Uterus (tissue), 4 donors: ENCODE results near the gene ADORA2A. TPM values are rescaled to one million over a fixed set of nuclear protein-coding genes. Genes with fewer than 3 reads are reported as not detected.
"Not testable (repeated sequence)": the region's sequence is repeated elsewhere in the genome, so short reads cannot be mapped to it uniquely, and the experiment has no call there.

Source experiments
- DNase-seq, 2 donors: peaks; one replicate each; pipeline ENCODE4 v3.0.0-alpha.2; 2019 to 2020
- H3K27ac ChIP-seq, 2 donors: fragments of 200-600 bp; sonication (generic); 1 replicate in 1 of 2; 2 replicates in 1 of 2; pipeline ENCODE4 v1.5.1; 2016 to 2018
- H3K27me3 ChIP-seq, 2 donors: fragments of 200-600 bp; sonication (generic); one replicate each; pipeline ENCODE4 v1.5.1; 2018 to 2019; ENCODE audit warnings: control low read depth in 1 of 2
- H3K36me3 ChIP-seq, 2 donors: fragments of 200-600 bp; sonication (generic); one replicate each; pipeline ENCODE4 v1.5.1; 2019; ENCODE audit warnings: control low read depth in 1 of 2
- H3K4me1 ChIP-seq, 2 donors: fragments of 200-600 bp; sonication (generic); one replicate each; pipeline ENCODE4 v1.5.1; 2018 to 2019; ENCODE audit warnings: control low read depth in 1 of 2
- H3K4me3 ChIP-seq, 2 donors: fragments of 200-600 bp; sonication (generic); 1 replicate in 1 of 2; 2 replicates in 1 of 2; pipeline ENCODE4 v1.5.1; 2018 to 2019; ENCODE audit warnings: mild to moderate bottlenecking in 1 of 2
- H3K9me3 ChIP-seq, 2 donors: fragments of 200-600 bp; sonication (generic); one replicate each; pipeline ENCODE4 v1.5.1; 2019; ENCODE audit warnings: control low read depth in 1 of 2
- CTCF ChIP-seq, 4 experiments: fragments of 200-600 bp in 2 of 4; fragments of 450-650 bp in 2 of 4; sonication (generic) in 2 of 4; IDR thresholded peaks; one replicate each; pipeline ENCODE4 v1.5.1; 2016 to 2019; ENCODE audit warnings: antibody characterized with exemption in 4 of 4, mild to moderate bottlenecking in 2 of 4, moderate library complexity in 1 of 4
- POLR2A ChIP-seq, 2 donors: fragments of 450-650 bp; IDR thresholded peaks; one replicate each; pipeline ENCODE4 v1.6.1; 2016; ENCODE audit warnings: antibody characterized with exemption in 2 of 2, mild to moderate bottlenecking in 1 of 2, moderate library complexity in 1 of 2
- intact Hi-C: fragments of 100-400 bp; cut with DNase I; formaldehyde crosslinking; loops from one replicate; pipeline ENCODE4 v1.15.1; 2023; ENCODE audit warnings: low total_unique reads
- total RNA-seq, 4 donors: library from RNA; depleted of rRNA in 3 of 4; stranded (reverse); fragments of >200 nt in 3 of 4; gene quantifications; one replicate each; pipeline versions ENCODE4 v1.1.0 to v1.2.4, GENCODE V29; 2014 to 2023
- donor health status: DM: yes; HTN: yes; CAD: no.

ADORA2A gene
- total RNA-seq, 4 donors from 2014 or later = 3.3 to 9.9 (median 8.9) TPM; not detected in 1

DNA sequence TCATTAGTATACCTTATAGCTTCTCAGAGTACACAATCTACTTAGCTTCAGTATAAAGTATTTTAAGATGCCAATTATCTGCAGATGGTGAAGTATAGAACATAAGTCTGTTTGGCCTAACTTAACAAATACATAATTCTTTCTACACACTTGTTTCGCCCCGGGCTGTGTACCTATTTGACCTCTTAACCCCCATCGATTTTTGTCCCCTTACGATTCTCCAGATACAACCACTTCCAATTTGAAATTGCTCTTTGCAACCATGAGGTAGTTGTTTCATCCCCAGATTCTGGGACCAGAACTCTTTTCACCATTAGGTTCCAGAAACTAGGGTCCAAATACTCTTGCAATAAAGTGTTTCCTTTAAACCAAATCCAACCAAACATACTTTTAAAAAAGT, 57.8 kb downstream of the ADORA2A start:
- TF ChIP-seq POLR2A (IDR thresholded peaks at IDR 0.05) = no peak
- TF ChIP-seq CTCF (IDR thresholded peaks at IDR 0.05) = no peak
- Histone ChIP-seq H3K4me3 (no peak overlapping the region), H3K4me1 (no peaks in the 10 kb centered on the region), H3K9me3 (no peaks in the 10 kb centered on the region), H3K27ac (no peak overlapping the region), H3K27me3 (no peaks in the 10 kb centered on the region), H3K36me3 (no peaks in the 10 kb centered on the region)
- intact Hi-C loops = no loop called here
- DNase-seq = no peak

DNA sequence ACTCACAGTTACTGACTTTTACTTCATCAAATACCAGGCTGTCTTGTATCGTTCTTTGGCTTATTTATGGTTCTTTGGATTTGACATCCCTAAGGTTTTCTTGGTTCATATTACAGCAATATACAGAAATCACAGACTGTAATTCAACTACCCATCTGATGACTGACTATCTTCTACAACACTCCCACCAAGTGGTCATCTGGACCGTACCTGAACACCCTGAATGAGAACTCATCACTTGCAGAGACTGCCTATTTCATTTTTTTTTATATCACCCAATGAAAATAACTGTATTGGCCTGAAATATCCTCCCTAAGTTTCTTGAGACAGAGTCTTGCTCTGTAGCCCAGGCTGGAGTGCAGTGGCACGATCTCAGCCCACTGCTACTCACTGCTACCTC, 58.2 kb downstream of the ADORA2A start:
- no peak overlapping the region for H3K27ac ChIP-seq
- H3K27me3 ChIP-seq = no peaks in the 10 kb centered on the region
- no peak overlapping the region for H3K4me3 ChIP-seq
- H3K4me1 ChIP-seq = no peaks in the 10 kb centered on the region
- H3K9me3 ChIP-seq = no peaks in the 10 kb centered on the region
- no peak for TF ChIP-seq CTCF (IDR thresholded peaks at IDR 0.05)
- TF ChIP-seq POLR2A (IDR thresholded peaks at IDR 0.05) = no peak
- no peak for DNase-seq
- H3K36me3 ChIP-seq = no peaks in the 10 kb centered on the region
- intact Hi-C loops = no loop called here

DNA sequence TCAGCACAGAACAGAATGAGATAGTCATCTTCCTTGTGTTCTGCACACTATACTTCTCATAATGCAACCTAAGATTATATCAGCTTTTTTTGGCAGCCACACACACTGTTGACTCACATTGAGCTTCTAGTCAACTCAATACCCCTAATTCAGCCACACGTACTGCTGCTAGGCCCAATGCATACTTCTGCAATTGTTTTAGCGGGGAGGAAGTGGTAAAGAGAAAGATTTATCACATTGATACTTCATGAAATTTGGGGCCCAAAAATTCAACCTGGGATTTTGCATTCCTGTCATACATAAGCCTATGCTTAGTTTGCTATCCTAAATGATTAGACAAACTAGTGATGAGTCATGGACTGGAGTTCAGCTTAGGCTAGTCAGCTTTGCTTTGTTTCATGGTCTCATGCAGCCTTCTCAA, 59.1 kb downstream of the ADORA2A start:
- DNase-seq = no peak
- H3K27me3 ChIP-seq = no peaks in the 10 kb centered on the region
- no peaks in the 10 kb centered on the region for H3K4me1 ChIP-seq
- no peak for TF ChIP-seq POLR2A (IDR thresholded peaks at IDR 0.05)
- TF ChIP-seq CTCF (IDR thresholded peaks at IDR 0.05) = no peak
- no peak overlapping the region for H3K27ac ChIP-seq
- no peak overlapping the region for H3K4me3 ChIP-seq
- intact Hi-C loops = no loop called here
- no peaks in the 10 kb centered on the region for H3K9me3 ChIP-seq
- H3K36me3 ChIP-seq = no peaks in the 10 kb centered on the region

DNA sequence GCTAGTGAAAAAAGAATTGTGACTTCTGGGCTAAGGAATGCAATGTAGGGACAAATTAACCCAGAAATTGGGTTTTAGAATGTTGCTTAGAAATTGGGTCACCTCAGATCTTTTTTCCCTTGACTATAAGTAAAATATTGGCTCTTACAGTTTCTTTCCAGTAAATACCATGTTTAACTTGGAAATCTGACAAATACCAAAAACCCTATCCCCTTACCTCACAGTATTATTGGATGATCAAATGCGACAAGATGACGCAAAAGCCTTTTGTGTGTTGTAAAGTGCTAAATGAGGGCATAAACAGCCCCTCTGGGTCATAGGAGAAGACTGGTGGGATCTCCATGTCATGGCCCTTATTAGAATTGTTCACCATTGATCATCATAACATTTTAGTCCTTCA, 61.6 kb downstream of the ADORA2A start:
- DNase-seq = no peak
- Histone ChIP-seq H3K27me3 (peaks cover 0 to 5% of the 10 kb centered on the region in 2 donors), H3K9me3 (no peaks in the 10 kb centered on the region), H3K4me1 (no peaks in the 10 kb centered on the region), H3K27ac (no peak overlapping the region), H3K36me3 (no peaks in the 10 kb centered on the region), H3K4me3 (no peak overlapping the region)
- intact Hi-C loops = no loop called here
- TF ChIP-seq POLR2A (IDR thresholded peaks at IDR 0.05) = no peak
- no peak for TF ChIP-seq CTCF (IDR thresholded peaks at IDR 0.05)

GRCh38 chr22:24489434-24489833, 62.0 kb downstream of the ADORA2A start:
- intact Hi-C loops, H3K4me3 ChIP-seq, H3K27ac ChIP-seq, H3K9me3 ChIP-seq, H3K4me1 ChIP-seq, H3K27me3 ChIP-seq, H3K36me3 ChIP-seq, DNase-seq: not testable (repeated sequence)

Other genes with a start within 250 kb of the ADORA2A start
- 10 to 100 TPM in 1 of 4 donors, 1 to 10 TPM in 2, under 1 TPM in 1; 0.88 to 17.6 (median 2.8) TPM for gene SUSD2, start 246.1 kb upstream of the ADORA2A start, total RNA-seq
- 10 to 100 TPM in 3 of 4 donors, 1 to 10 TPM in 1; 4.1 to 95.9 (median 54.9) TPM for gene GGT5, start 182.5 kb upstream of the ADORA2A start, total RNA-seq
- gene SPECC1L, start 156.8 kb upstream of the ADORA2A start, total RNA-seq = 100 to 1,000 TPM in 1 of 4 donors, 10 to 100 TPM in 3; 18.2 to 114 (median 55.3) TPM
- gene UPB1, start 67.7 kb downstream of the ADORA2A start, total RNA-seq = 1 to 10 TPM in 1 of 4 donors, under 1 TPM in 1, not detected in 2; 0.83 to 2.7 TPM
- gene GUCD1, start 127.5 kb downstream of the ADORA2A start, total RNA-seq = 10 to 100 TPM; 26.4 to 68.2 (median 44.9) TPM
- gene SNRPD3, start 128.4 kb downstream of the ADORA2A start, total RNA-seq = 100 to 1,000 TPM in 2 of 4 donors, 10 to 100 TPM in 2; 42.6 to 189 (median 85.1) TPM
- 10 to 100 TPM in 2 of 4 donors, 1 to 10 TPM in 1, under 1 TPM in 1; 0.88 to 16.2 (median 8.2) TPM for gene LRRC75B, start 165.5 kb downstream of the ADORA2A start, total RNA-seq
- gene GGT1, start 175.6 kb downstream of the ADORA2A start, total RNA-seq = 1 to 10 TPM in 2 of 4 donors, not detected in 2; 4.1 to 9.6 TPM